Muscle layer of duodenum (tissue), 2 donors: Measurements from ENCODE around the gene PID1.
A peak's percentile ranks its signal among the peaks of the same experiment; 100 is the strongest.

Experiments used
- H3K27ac ChIP-seq: one replicate; pipeline ENCODE4 v1.7.0; 2013; ENCODE audit warnings: mild to moderate bottlenecking, low read length
- H3K27me3 ChIP-seq: one replicate; pipeline ENCODE4 v1.7.0; 2013; ENCODE audit warnings: low read depth, mild to moderate bottlenecking, control low read depth, low read length
- H3K36me3 ChIP-seq, 2 donors: one replicate each; pipeline ENCODE4 v1.7.0; 2013; ENCODE audit warnings: low read length in 2 of 2, control low read depth in 1 of 2, mild to moderate bottlenecking in 1 of 2; ENCODE audit not compliant: insufficient read depth in 2 of 2, control insufficient read depth in 1 of 2
- H3K4me1 ChIP-seq, 2 donors: one replicate each; pipeline ENCODE4 v1.7.0; 2013; ENCODE audit warnings: low read length in 2 of 2, mild to moderate bottlenecking in 2 of 2, control low read depth in 1 of 2, moderate library complexity in 1 of 2; ENCODE audit not compliant: insufficient read depth in 2 of 2, control insufficient read depth in 1 of 2
- H3K4me3 ChIP-seq, 2 donors: one replicate each; pipeline ENCODE4 v1.7.0; 2013; ENCODE audit warnings: low read length in 2 of 2, low read depth in 1 of 2, mild to moderate bottlenecking in 1 of 2
- H3K9me3 ChIP-seq, 2 donors: one replicate each; pipeline ENCODE4 v1.7.0; 2013; ENCODE audit warnings: low read length in 2 of 2, control low read depth in 1 of 2, mild to moderate bottlenecking in 1 of 2; ENCODE audit not compliant: control insufficient read depth in 1 of 2
- donor health status: healthy.

The PID1 gene

GRCh38 chr2:229141424-229142025 lies 129.6 kb downstream of the PID1 start:
- Histone ChIP-seq H3K36me3 (no peaks in the 10 kb centered on the region), H3K4me3 (no peak overlapping the region), H3K27me3 (no peaks in the 10 kb centered on the region), H3K4me1 (no peaks in the 10 kb centered on the region), H3K9me3 (peaks cover 0 to 2% of the 10 kb centered on the region in 2 donors), H3K27ac (no peak overlapping the region)

GRCh38 chr2:229137639-229138038 lies 133.4 kb downstream of the PID1 start:
- no peaks in the 10 kb centered on the region for H3K4me1 ChIP-seq
- no peaks in the 10 kb centered on the region for H3K9me3 ChIP-seq
- no peak overlapping the region for H3K4me3 ChIP-seq
- peaks cover 0 to 6% of the 10 kb centered on the region in 2 donors for H3K36me3 ChIP-seq
- H3K27me3 ChIP-seq, result no peaks in the 10 kb centered on the region
- H3K27ac ChIP-seq, result no peak overlapping the region

- H3K27me3 ChIP-seq, result no peaks in the 10 kb centered on the region
- peaks cover 0 to 6% of the 10 kb centered on the region in 2 donors for H3K36me3 ChIP-seq
- no peak overlapping the region for H3K4me3 ChIP-seq
- H3K27ac ChIP-seq, result no peak overlapping the region
- H3K9me3 ChIP-seq, result no peaks in the 10 kb centered on the region
- no peaks in the 10 kb centered on the region for H3K4me1 ChIP-seq
Measured at GRCh38 chr2:229137066-229137465, 134.0 kb downstream of the PID1 start.

- peaks cover 0 to 6% of the 10 kb centered on the region in 2 donors for H3K36me3 ChIP-seq
- H3K27ac ChIP-seq, result no peak overlapping the region
- no peaks in the 10 kb centered on the region for H3K27me3 ChIP-seq
- H3K9me3 ChIP-seq, result no peaks in the 10 kb centered on the region
- no peak overlapping the region for H3K4me3 ChIP-seq
- peaks cover 0 to 12% of the 10 kb centered on the region in 2 donors for H3K4me1 ChIP-seq
Measured at GRCh38 chr2:229133155-229133772, 137.8 kb downstream of the PID1 start.

- H3K27ac ChIP-seq, result no peak overlapping the region
- no peaks in the 10 kb centered on the region for H3K27me3 ChIP-seq
Measured at GRCh38 chr2:229132236-229132635, 138.9 kb downstream of the PID1 start.

GRCh38 chr2:229130522-229130921 lies 140.6 kb downstream of the PID1 start:
- H3K4me1 ChIP-seq, result peaks cover 0 to 12% of the 10 kb centered on the region in 2 donors
- H3K27ac ChIP-seq, result no peak overlapping the region
- no peaks in the 10 kb centered on the region for H3K36me3 ChIP-seq
- H3K9me3 ChIP-seq, result no peaks in the 10 kb centered on the region
- H3K27me3 ChIP-seq, result no peaks in the 10 kb centered on the region
- no peak overlapping the region for H3K4me3 ChIP-seq

More at GRCh38 chr2:229132236-229132635, 138.9 kb downstream of the PID1 start:
- H3K4me1 ChIP-seq, result peaks cover 0 to 12% of the 10 kb centered on the region in 2 donors
- no peak overlapping the region for H3K4me3 ChIP-seq
- H3K36me3 ChIP-seq, result peaks cover 0 to 6% of the 10 kb centered on the region in 2 donors
- no peaks in the 10 kb centered on the region for H3K9me3 ChIP-seq

- H3K9me3 ChIP-seq, result no peaks in the 10 kb centered on the region
- no peaks in the 10 kb centered on the region for H3K27me3 ChIP-seq
- H3K4me1 ChIP-seq, result peaks cover 0 to 12% of the 10 kb centered on the region in 2 donors
- H3K4me3 ChIP-seq, result peak overlapping the region in 1 of 2 donors; percentile 2
- H3K27ac ChIP-seq, result no peak overlapping the region
- no peaks in the 10 kb centered on the region for H3K36me3 ChIP-seq
Measured at GRCh38 chr2:229129738-229130371, 141.2 kb downstream of the PID1 start.

GRCh38 chr2:229127471-229127870 lies 143.6 kb downstream of the PID1 start:
- Histone ChIP-seq H3K9me3 (no peaks in the 10 kb centered on the region), H3K27ac (no peak overlapping the region), H3K27me3 (no peaks in the 10 kb centered on the region), H3K4me3 (no peak overlapping the region), H3K4me1 (peaks cover 0 to 12% of the 10 kb centered on the region in 2 donors), H3K36me3 (peaks cover 0 to 5% of the 10 kb centered on the region in 2 donors)

GRCh38 chr2:229126066-229126465 lies 145.0 kb downstream of the PID1 start:
- Histone ChIP-seq H3K9me3 (no peaks in the 10 kb centered on the region), H3K36me3 (peaks cover 0 to 5% of the 10 kb centered on the region in 2 donors), H3K27ac (no peak overlapping the region), H3K4me3 (no peak overlapping the region), H3K4me1 (peaks cover 0 to 10% of the 10 kb centered on the region in 2 donors), H3K27me3 (no peaks in the 10 kb centered on the region)

- Histone ChIP-seq H3K36me3 (peaks cover 0 to 5% of the 10 kb centered on the region in 2 donors), H3K4me3 (no peak overlapping the region), H3K4me1 (no peaks in the 10 kb centered on the region), H3K27ac (no peak overlapping the region), H3K27me3 (no peaks in the 10 kb centered on the region), H3K9me3 (no peaks in the 10 kb centered on the region)
Measured at GRCh38 chr2:229124136-229124535, 147.0 kb downstream of the PID1 start.

- Histone ChIP-seq H3K27ac (no peak overlapping the region), H3K4me3 (no peak overlapping the region), H3K27me3 (no peaks in the 10 kb centered on the region), H3K36me3 (peaks cover 0 to 2% of the 10 kb centered on the region in 2 donors), H3K4me1 (no peaks in the 10 kb centered on the region), H3K9me3 (no peaks in the 10 kb centered on the region)
Measured at GRCh38 chr2:229118927-229119326, 152.2 kb downstream of the PID1 start.
